ENCODE results near the gene FABP1.

DNA sequence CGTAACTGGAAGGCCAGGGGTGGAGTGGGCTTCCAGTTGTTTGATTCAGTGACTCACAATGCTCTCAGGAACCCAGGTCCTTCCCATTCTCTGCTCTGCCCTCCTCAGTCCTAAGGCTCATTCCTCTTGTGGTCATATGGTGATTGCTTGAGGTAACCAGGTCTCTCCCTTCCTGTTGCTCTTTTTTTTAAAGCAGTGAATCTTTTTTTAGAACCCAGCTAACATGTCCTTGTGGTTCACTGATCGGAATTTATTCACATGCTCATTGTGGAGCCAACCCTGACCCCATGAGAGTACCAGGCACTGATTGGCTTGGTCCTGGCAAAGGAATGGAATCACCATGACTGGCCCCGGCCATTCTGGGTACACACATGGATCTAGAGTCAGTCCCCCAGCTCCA is 49.7 kb upstream of the FABP1 start:
- TF ChIP-seq, protein P1, sequence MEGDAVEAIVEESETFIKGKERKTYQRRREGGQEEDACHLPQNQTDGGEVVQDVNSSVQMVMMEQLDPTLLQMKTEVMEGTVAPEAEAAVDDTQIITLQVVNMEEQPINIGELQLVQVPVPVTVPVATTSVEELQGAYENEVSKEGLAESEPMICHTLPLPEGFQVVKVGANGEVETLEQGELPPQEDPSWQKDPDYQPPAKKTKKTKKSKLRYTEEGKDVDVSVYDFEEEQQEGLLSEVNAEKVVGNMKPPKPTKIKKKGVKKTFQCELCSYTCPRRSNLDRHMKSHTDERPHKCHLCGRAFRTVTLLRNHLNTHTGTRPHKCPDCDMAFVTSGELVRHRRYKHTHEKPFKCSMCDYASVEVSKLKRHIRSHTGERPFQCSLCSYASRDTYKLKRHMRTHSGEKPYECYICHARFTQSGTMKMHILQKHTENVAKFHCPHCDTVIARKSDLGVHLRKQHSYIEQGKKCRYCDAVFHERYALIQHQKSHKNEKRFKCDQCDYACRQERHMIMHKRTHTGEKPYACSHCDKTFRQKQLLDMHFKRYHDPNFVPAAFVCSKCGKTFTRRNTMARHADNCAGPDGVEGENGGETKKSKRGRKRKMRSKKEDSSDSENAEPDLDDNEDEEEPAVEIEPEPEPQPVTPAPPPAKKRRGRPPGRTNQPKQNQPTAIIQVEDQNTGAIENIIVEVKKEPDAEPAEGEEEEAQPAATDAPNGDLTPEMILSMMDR (IDR thresholded peaks at IDR 0.05): no peak
- TF ChIP-seq ZFX (IDR thresholded peaks at IDR 0.05; ENCODE audit: borderline replicate concordance): no peak

All from 22Rv1 (cell line).